D721Med (cell line): ENCODE results near the gene EXT2.

Experiments used
- DNase-seq: peaks from one replicate; pipeline ENCODE4 v3.0.0; 2011; ENCODE audit warnings: low spot score; ENCODE audit not compliant: insufficient read length
- FAIRE-seq: peaks from 2 replicates; lab custom pipeline; 2011; peaks lifted over from hg19 to GRCh38; lab: Jason Lieb, UNC
- TF ChIP-seq, protein P1 (sequence below): IDR thresholded peaks from 2 replicates; pipeline ENCODE4 v1.5.1; 2012; ENCODE audit warnings: mild to moderate bottlenecking, control low read depth; ENCODE audit not compliant: insufficient read depth; ENCODE audit errors: missing control alignments

Gene EXT2

DNA sequence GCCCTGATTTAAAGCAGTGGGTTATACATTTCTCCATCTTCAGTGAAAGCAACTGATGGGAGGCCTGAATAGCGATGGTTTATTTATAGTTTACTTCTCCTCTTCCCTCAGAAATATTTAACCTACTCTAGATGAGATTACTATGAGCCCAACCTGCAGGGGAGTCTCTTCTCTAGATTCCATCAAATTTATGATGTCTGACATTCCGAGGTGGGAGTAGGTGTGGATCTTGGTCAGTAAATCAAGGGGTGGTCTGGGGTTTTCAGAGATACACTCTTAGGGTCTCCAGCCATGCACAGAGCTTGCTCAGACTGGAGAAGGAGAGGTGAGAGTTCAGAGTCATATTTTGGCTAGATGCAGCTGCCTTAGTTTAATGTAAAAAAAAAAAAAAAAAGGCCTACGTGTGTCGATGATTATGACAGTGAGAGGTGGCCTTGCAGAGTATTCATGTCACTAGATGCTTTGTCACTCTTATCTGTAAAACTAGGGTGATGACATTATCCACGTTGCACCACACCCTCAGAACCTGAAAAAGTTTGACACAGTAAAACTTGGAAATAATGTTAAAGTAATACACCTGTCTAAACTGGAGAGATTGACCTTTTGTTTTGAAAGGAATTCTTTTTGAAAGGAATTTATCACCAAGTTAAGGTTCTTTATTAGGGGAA is 81.2 kb downstream of the EXT2 start:
- FAIRE-seq (no peak), DNase-seq (no peak)
- TF ChIP-seq, protein P1, sequence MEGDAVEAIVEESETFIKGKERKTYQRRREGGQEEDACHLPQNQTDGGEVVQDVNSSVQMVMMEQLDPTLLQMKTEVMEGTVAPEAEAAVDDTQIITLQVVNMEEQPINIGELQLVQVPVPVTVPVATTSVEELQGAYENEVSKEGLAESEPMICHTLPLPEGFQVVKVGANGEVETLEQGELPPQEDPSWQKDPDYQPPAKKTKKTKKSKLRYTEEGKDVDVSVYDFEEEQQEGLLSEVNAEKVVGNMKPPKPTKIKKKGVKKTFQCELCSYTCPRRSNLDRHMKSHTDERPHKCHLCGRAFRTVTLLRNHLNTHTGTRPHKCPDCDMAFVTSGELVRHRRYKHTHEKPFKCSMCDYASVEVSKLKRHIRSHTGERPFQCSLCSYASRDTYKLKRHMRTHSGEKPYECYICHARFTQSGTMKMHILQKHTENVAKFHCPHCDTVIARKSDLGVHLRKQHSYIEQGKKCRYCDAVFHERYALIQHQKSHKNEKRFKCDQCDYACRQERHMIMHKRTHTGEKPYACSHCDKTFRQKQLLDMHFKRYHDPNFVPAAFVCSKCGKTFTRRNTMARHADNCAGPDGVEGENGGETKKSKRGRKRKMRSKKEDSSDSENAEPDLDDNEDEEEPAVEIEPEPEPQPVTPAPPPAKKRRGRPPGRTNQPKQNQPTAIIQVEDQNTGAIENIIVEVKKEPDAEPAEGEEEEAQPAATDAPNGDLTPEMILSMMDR, result no peak

DNA sequence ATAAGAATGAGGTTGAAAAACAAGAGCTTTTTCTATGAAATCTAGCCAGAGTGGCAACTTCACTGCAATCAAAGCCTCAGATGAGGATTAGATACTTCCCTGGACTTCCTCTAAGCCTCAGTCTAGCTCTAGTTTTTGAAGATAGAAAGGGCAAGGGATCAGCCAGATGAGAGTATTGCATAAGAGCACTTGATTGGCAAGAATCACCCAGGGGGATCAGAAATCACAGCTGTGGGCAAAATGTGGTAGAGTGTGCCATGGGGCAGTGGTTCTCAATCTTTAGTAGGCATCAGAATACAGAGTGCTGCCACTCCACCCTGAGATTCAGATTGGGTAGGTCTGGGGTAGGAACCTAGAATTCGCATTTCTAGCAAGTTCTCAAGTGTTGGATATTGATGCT is 82.4 kb downstream of the EXT2 start:
- FAIRE-seq, result no peak
- TF ChIP-seq, protein P1, result no peak
- DNase-seq, result no peak

DNA sequence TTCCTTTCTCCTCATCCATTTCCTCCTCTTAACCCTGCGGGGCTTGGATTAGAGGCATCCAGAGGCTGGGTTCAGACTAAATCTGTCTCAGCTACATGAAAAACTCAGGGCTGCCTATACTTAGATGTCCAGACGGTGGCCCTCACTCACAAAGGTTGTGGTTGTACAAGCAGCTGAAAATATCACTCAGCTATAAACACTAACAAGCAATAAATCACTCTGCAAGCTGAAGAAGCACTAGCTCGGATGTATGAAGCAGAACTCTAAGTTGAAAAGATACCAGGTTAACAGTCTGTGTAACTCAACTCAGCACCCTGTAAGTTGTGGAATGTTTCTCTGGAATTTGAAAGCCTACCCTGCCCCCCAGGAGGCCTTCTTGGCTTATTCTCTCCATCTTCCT is 82.9 kb downstream of the EXT2 start:
- FAIRE-seq (no peak), DNase-seq (no peak)
- TF ChIP-seq, protein P1, result no peak

DNA sequence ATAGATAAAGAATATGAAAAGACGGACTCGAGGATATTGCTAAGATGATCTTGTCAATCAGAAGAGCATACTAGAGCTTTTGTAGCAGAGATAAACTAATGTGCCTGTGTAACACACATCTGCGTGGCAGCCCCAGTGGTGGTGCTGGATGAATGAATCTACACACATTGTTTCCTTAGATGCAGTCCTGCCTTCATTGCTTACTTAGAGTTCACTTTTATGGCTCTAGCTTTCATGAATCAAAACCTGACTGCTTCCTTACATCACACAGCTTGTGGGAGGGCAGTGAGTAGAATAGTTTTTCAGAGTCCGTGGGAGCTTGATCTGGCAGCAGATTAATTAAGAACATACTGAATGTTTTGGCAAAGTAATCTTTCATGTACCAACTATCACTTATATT is 83.7 kb downstream of the EXT2 start:
- DNase-seq (no peak), FAIRE-seq (no peak)
- TF ChIP-seq, protein P1, result no peak

DNA sequence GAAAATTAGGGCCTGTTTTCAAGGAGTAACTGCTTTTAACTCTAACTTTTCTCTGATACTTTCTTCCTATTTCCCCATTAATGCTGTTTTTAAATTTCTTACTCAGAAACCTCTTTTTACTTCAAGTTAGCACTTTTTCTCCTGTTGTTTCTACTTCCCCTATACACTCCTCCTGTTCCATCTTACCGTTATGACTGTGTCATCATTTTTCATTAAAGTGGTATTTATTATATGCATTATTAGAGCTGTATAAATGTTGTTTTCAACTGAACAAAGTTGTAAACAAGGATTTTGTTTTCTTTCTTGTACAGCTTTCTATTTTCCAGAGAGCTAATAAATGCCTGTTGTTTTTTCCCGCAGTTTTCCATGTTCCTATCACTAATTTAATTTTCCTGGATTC is 84.6 kb downstream of the EXT2 start:
- FAIRE-seq (no peak), DNase-seq (no peak)
- TF ChIP-seq, protein P1, result no peak

DNA sequence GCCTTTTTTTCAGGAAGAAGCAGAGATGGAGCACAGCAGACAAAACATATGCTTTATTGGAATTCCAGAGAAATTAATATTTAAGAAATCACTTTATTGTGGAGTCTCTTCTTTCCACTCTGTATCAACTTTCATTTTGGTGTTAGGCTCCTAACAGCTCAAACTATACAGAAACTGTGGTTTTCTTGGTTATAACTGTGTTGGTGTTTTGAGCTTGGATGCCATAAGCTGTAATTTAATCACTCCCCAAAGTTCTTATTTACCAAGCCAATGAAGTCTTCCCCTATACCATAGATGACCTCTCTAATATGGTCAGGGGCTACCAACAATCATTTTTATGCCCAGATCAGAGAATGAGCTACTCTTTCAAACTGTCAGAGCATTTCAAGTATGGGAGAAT is 90.0 kb downstream of the EXT2 start:
- no peak for FAIRE-seq
- DNase-seq, result no peak

More for the DNA sequence above, 90.0 kb downstream of the EXT2 start:
- TF ChIP-seq, protein P1, result no peak
